K562 (cell line): ENCODE data around the gene ZDHHC18. TPM values are rescaled to one million over a fixed set of nuclear protein-coding genes. Genes with fewer than 3 reads are reported as not detected.

Experiments
- AFF4 ChIP-seq: sonication (generic); formaldehyde crosslinking; IDR thresholded peaks from 2 replicates; pipeline ENCODE4 v1.8.0; 2023; ENCODE audit warnings: mild to moderate bottlenecking, missing genetic modification reagents
- CBX1 ChIP-seq: sonication (generic); IDR thresholded peaks from 2 replicates; pipeline ENCODE4 v1.6.1; 2016; ENCODE audit warnings: antibody characterized with exemption, low read depth, mild to moderate bottlenecking
- E2F4 ChIP-seq: sonication (generic); formaldehyde crosslinking; IDR thresholded peaks from 2 replicates; pipeline ENCODE4 v1.8.0; 2022; ENCODE audit warnings: mild to moderate bottlenecking, low read depth, missing genetic modification reagents
- ESRRA ChIP-seq: fragments of 450-650 bp; IDR thresholded peaks from 2 replicates; pipeline ENCODE4 v1.6.1; 2014; ENCODE audit warnings: low read depth, mild to moderate bottlenecking, moderate library complexity, borderline replicate concordance
- LCOR ChIP-seq: sonication (generic); formaldehyde crosslinking; IDR thresholded peaks from 2 replicates; pipeline ENCODE4 v1.8.0; 2022; ENCODE audit warnings: mild to moderate bottlenecking, missing genetic modification reagents
- MITF ChIP-seq: IDR thresholded peaks from 2 replicates; pipeline ENCODE4 v1.6.1; 2014; ENCODE audit warnings: antibody characterized with exemption
- PRDM10 ChIP-seq: fragments of 450-650 bp; IDR thresholded peaks from 2 replicates; pipeline ENCODE4 v1.6.1; 2018; ENCODE audit not compliant: partially characterized antibody
- SLC30A9 ChIP-seq: fragments of 250-450 bp; sonication (Bioruptor Pico); IDR thresholded peaks from 2 replicates; pipeline ENCODE4 v1.8.0; 2022; ENCODE audit warnings: mild to moderate bottlenecking, moderate library complexity
- STAG1 ChIP-seq: sonication (generic); formaldehyde crosslinking; IDR thresholded peaks from 2 replicates; pipeline ENCODE4 v1.5.0; 2020; ENCODE audit warnings: missing genetic modification reagents, borderline replicate concordance
- polyA plus RNA-seq, 8 experiments: library from polyadenylated mRNA; depleted of rRNA in 4 of 8; stranded (reverse) in 5 of 8; unstranded in 3 of 8; fragments of >200 nt; fragmentation: Nextera tagmentation in 2 of 8; fragmentation: Illumina TruSeq in 1 of 8; extraction: Ambion mirVana in 2 of 8; extraction: Trizol in 1 of 8; gene quantifications; 2 replicates each; pipeline versions ENCODE4 v1.2.1 to v1.2.3, GENCODE V29; 2011 to 2014; ENCODE audit warnings: inconsistent platforms in 1 of 8, missing spikeins in 1 of 8
- total RNA-seq, 7 experiments: library from RNA; depleted of rRNA in 6 of 7; stranded (reverse); fragments of >200 nt in 6 of 7; fragmentation: Illumina TruSeq in 2 of 7; extraction: Trizol in 2 of 7; gene quantifications; 2 replicates each; pipeline versions ENCODE4 v1.2.1 to v1.2.3, GENCODE V29; 2011 to 2021; ENCODE audit warnings: low replicate concordance in 1 of 7

The ZDHHC18 gene
- total and polyA plus RNA-seq, 9 of the 15 experiments (the other 6 are each of a cell fraction or from before 2014, with no cell fraction given), result 0.42 to 35.6 (median 15.8) TPM

GRCh38 chr1:26788515-26788785, 38.0 kb upstream of the ZDHHC18 start (continued):
- peak; percentile 35; the same call in 1 of the 2 replicates for TF ChIP-seq AFF4
- 0 out of 2 replicates have a peak, but pooled peaks have one; percentile 1 for TF ChIP-seq STAG1
- no peak for TF ChIP-seq SLC30A9 (CRISPR knock-in tag)
- 0 out of 2 replicates have a peak, but pooled peaks have one; percentile 55 for TF ChIP-seq E2F4 (CRISPR knock-in tag)
- no peak for TF ChIP-seq MITF
- TF ChIP-seq CBX1, result no peak
- TF ChIP-seq LCOR (CRISPR knock-in tag), result peak; percentile 30; the same call in 1 of the 2 replicates
- peak; percentile 62 for TF ChIP-seq PRDM10
- peak; percentile 79 for TF ChIP-seq ESRRA
- TF ChIP-seq, all 486 proteins: peak for 19
